ENCODE measurements around the gene KRT78.

KRT78 gene

DNA sequence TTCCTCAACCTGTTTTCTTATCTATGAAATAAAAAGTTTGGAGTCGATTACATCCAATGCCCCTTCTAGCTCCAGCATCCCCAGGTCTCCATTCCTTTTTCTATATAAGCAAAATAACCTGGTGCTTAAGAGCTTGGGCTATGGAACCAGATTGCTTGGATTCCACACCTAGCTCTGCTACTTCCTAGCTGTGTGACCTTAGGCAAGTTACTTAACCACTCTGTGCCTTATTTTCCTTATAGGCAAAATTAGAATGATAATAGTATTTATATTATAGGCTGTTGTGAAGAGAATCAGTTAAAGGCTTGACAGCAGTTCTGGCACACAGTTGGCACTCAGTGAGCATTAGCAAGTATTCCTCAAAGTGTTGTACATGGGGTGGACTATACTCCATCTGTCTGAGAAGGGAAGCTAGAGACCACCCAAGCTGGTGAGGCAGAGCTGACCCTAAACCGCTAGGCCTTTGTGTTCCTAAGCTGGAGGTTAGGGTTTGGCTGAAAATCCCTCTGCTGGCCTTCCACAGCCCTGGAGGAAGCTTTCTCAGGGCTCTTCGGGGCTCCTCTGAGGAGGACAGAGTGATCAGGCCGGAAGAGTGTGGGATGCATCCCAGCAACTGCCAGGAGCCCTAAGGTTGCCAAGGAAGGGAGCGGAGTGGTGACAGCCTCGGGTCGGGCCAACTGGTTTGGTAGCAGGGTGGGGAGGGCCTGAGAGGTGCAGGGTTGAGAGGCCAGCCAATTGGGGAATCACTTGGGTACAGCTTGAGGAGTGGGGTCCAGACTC is 28.9 kb downstream of the KRT78 start:
- H3K4me3 ChIP-seq (ENCODE audit: low read length): no peak overlapping the region
- H3K27me3 ChIP-seq (ENCODE audit: low read depth, low read length): peaks cover 35% of the 10 kb centered on the region
- no peak overlapping the region for H2AFZ ChIP-seq (ENCODE audit: low read depth, low read length)
- H4K20me1 ChIP-seq (ENCODE audit: insufficient read depth, low read length): no peaks in the 10 kb centered on the region
- no peaks in the 10 kb centered on the region for H3K9me3 ChIP-seq (ENCODE audit: insufficient read depth, low read length)
- no peaks in the 10 kb centered on the region for H3K36me3 ChIP-seq (replicated peaks; ENCODE audit: low read depth, low read length)
- H3K27ac ChIP-seq (ENCODE audit: low read length): no peak overlapping the region
- no peak overlapping the region for H3K9ac ChIP-seq (ENCODE audit: low read length)
- TF ChIP-seq, protein P1, sequence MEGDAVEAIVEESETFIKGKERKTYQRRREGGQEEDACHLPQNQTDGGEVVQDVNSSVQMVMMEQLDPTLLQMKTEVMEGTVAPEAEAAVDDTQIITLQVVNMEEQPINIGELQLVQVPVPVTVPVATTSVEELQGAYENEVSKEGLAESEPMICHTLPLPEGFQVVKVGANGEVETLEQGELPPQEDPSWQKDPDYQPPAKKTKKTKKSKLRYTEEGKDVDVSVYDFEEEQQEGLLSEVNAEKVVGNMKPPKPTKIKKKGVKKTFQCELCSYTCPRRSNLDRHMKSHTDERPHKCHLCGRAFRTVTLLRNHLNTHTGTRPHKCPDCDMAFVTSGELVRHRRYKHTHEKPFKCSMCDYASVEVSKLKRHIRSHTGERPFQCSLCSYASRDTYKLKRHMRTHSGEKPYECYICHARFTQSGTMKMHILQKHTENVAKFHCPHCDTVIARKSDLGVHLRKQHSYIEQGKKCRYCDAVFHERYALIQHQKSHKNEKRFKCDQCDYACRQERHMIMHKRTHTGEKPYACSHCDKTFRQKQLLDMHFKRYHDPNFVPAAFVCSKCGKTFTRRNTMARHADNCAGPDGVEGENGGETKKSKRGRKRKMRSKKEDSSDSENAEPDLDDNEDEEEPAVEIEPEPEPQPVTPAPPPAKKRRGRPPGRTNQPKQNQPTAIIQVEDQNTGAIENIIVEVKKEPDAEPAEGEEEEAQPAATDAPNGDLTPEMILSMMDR (IDR thresholded peaks at IDR 0.05; ENCODE audit: low read depth, low read length): no peak
- no peak for TF ChIP-seq EZH2phosphoT487 (IDR thresholded peaks at IDR 0.05; ENCODE audit: low read depth)
- H3K4me2 ChIP-seq (ENCODE audit: low read length): no peak overlapping the region
- no peaks in the 10 kb centered on the region for H3K79me2 ChIP-seq (ENCODE audit: low read length)
- no peaks in the 10 kb centered on the region for H3K4me1 ChIP-seq (ENCODE audit: low read length)

DNA sequence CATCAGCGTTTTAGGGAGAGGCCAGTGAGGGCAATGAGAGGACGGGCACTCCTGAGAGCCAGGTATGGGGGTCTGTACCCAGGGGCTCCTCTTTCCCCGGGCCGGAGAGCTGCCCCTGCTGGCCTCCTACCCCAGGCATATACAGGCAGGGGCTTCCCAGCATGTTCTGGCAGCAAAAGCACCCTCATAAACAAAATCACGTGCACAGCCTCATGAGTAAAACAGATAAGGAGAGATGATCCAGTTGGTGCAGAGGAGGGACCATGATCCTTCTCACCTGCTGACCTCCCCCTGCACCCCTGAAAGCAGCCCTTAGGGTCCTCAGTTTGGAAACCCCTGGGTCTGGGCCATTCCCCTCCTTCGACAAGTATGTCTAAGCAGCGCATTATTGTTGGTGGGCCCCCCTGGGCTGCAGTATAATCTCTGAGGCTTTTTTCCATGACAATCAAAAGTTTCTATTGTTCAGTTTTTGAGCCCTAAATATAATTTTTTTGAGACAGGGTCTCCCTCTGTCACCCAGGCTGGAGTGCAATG is 29.8 kb downstream of the KRT78 start:
- Histone ChIP-seq H3K36me3 (replicated peaks; ENCODE audit: low read depth, low read length) (no peaks in the 10 kb centered on the region), H2AFZ (ENCODE audit: low read depth, low read length) (no peak overlapping the region), H3K4me2 (ENCODE audit: low read length) (no peak overlapping the region), H3K9me3 (ENCODE audit: insufficient read depth, low read length) (no peaks in the 10 kb centered on the region), H3K9ac (ENCODE audit: low read length) (no peak overlapping the region), H3K27me3 (ENCODE audit: low read depth, low read length) (peaks cover 37% of the 10 kb centered on the region), H3K27ac (ENCODE audit: low read length) (no peak overlapping the region), H3K4me1 (ENCODE audit: low read length) (no peaks in the 10 kb centered on the region), H3K79me2 (ENCODE audit: low read length) (no peaks in the 10 kb centered on the region), H4K20me1 (ENCODE audit: insufficient read depth, low read length) (no peaks in the 10 kb centered on the region), H3K4me3 (ENCODE audit: low read length) (no peak overlapping the region)
- TF ChIP-seq, protein P1 (IDR thresholded peaks at IDR 0.05; ENCODE audit: low read depth, low read length): no peak

DNA sequence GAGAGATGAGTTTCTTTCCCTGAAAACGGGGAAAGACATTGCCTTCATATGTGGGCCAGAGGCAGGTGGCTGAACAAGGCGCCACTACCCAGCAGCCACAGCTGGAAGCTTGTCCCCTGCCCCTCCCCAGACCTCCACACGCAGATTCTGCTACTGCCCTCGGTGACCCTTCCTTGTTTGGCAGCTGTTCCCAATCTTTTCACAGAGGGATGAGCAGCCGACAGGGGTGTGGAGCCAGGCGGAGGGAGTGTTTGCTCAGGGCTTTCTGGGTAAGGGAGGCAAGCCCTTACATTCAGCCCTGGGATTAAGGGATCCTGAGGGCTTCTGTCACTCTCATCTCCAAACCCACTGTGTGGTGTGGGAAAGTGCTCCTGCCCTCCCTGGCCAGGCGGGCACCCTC is 30.4 kb downstream of the KRT78 start:
- Histone ChIP-seq H4K20me1 (ENCODE audit: insufficient read depth, low read length) (no peaks in the 10 kb centered on the region), H3K27ac (ENCODE audit: low read length) (no peak overlapping the region), H3K36me3 (replicated peaks; ENCODE audit: low read depth, low read length) (no peaks in the 10 kb centered on the region), H3K4me2 (ENCODE audit: low read length) (no peak overlapping the region), H3K9me3 (ENCODE audit: insufficient read depth, low read length) (no peaks in the 10 kb centered on the region), H3K79me2 (ENCODE audit: low read length) (no peaks in the 10 kb centered on the region), H3K4me1 (ENCODE audit: low read length) (no peaks in the 10 kb centered on the region), H3K4me3 (ENCODE audit: low read length) (no peak overlapping the region), H3K27me3 (ENCODE audit: low read depth, low read length) (peaks cover 37% of the 10 kb centered on the region), H3K9ac (ENCODE audit: low read length) (no peak overlapping the region), H2AFZ (ENCODE audit: low read depth, low read length) (no peak overlapping the region)
- no peak for TF ChIP-seq EZH2phosphoT487 (IDR thresholded peaks at IDR 0.05; ENCODE audit: low read depth)
- TF ChIP-seq, protein P1 (IDR thresholded peaks at IDR 0.05; ENCODE audit: low read depth, low read length): no peak

DNA sequence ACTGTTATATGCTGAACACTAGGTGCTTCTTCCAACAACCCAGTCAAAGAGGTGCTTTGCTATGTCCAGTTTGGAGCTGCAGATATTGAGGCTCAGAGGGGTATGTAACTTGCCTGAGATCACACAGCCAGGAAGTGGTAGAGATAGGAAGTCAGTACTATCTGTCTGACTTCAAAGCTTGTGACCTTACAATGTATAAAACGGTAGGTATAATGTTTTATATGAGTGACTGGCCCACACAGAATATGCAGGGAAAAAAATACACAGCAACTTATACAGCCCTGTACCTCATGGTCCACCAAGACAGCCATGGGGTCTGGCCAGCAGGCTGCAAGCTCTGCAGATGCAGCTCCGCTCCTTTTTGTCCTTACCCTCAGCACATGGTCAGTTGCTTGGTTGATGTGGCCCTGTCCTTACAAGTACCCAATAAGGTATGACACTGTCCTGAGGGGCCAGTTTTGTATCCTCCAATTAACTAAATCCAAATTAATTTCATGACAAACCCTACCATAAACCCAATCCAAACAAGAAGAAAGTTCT is 31.0 kb downstream of the KRT78 start:
- Histone ChIP-seq H3K36me3 (replicated peaks; ENCODE audit: low read depth, low read length) (no peaks in the 10 kb centered on the region), H3K4me2 (ENCODE audit: low read length) (no peak overlapping the region), H3K4me1 (ENCODE audit: low read length) (no peaks in the 10 kb centered on the region), H3K9me3 (ENCODE audit: insufficient read depth, low read length) (no peaks in the 10 kb centered on the region), H3K4me3 (ENCODE audit: low read length) (no peak overlapping the region), H3K79me2 (ENCODE audit: low read length) (no peaks in the 10 kb centered on the region), H2AFZ (ENCODE audit: low read depth, low read length) (no peak overlapping the region), H3K27me3 (ENCODE audit: low read depth, low read length) (peaks cover 37% of the 10 kb centered on the region), H4K20me1 (ENCODE audit: insufficient read depth, low read length) (no peaks in the 10 kb centered on the region), H3K27ac (ENCODE audit: low read length) (no peak overlapping the region), H3K9ac (ENCODE audit: low read length) (no peak overlapping the region)
- TF ChIP-seq, protein P1 (IDR thresholded peaks at IDR 0.05; ENCODE audit: low read depth, low read length): no peak
- TF ChIP-seq EZH2phosphoT487 (IDR thresholded peaks at IDR 0.05; ENCODE audit: low read depth): no peak
